ENCODE results near the gene ACER3.

- TF ChIP-seq CTCF (conservative IDR thresholded peaks at IDR 0.05; ENCODE audit: low read depth, low read length) (no peak), SMC3 (IDR thresholded peaks at IDR 0.05; ENCODE audit: low read depth, low read length) (no peak), POLR2A (IDR thresholded peaks at IDR 0.05; ENCODE audit: low read depth, low read length) (no peak), RAD21 (IDR thresholded peaks at IDR 0.05; ENCODE audit: low read length) (no peak)
Observed at GRCh38 chr11:76878014-76878413, 17.3 kb downstream of the ACER3 start.
